ENCODE results near the gene ESPN. TPM values are rescaled to one million over a fixed set of nuclear protein-coding genes. Genes with fewer than 3 reads are reported as not detected.

The ESPN gene
- total and polyA plus RNA-seq, 2 of the 8 experiments (the other 6 are each of a cell fraction or from before 2014, with no cell fraction given), result 5.2 to 16.3 TPM

DNA sequence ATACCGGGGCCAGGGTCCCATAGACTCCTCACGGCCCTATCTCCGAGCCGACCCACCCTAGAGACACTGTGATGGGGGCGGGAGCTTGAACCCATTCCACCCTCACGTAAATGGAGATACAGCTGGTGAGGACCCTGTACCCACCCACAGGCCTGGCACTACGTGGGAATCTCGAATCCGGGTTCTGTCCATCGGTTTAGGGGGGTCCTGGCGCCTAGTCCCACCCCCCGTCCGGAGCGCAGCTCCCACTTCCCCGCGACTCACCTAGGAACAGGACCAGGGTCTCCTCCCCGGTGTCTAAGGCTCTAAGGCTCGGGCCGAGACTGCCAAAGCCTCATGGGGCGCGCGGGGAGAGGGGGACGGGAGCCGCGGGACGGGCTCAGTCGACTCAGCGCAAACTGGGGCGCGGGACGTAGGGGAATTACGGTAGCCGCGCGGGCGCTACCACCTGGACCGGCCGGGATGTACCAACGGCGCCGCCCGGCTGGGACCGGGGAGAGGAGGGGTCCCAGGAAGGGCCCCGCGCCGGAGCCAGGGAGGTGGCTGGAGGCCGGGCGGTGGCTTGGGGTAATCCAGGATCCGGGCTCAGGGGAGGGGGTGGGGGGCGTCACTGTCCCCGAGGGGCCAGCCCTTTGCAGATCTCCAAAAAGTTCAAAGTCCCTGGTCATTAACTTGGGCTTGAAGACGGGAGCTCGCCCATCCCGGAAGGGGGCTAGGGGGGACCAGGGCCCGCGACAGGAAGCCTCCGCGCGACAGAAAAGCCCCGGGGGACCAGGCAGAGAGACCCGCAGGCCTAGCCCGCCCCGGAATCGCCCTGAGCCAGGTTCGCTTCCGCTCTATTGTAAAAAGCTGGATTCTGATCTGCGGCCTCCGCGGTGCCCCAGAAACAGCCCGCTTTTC is 65.9 kb downstream of the ESPN start (continued):
- no peak for TF ChIP-seq CEBPB (IDR thresholded peaks at IDR 0.05; ENCODE audit: low read depth, low read length)

Measured in H1 (cell line).